Mucosa of rectum (tissue), 2 donors: ENCODE results near the gene ARHGAP42.

Source experiments
- H3K27ac ChIP-seq, 2 donors: one replicate each; pipeline ENCODE4 v1.7.0; 2013; ENCODE audit warnings: inconsistent platforms in 2 of 2, low read depth in 2 of 2, low read length in 2 of 2
- H3K27me3 ChIP-seq, 2 donors: one replicate each; pipeline ENCODE4 v1.7.0; 2013; ENCODE audit warnings: low read length in 2 of 2; ENCODE audit not compliant: control insufficient read depth in 2 of 2, insufficient read depth in 2 of 2
- H3K36me3 ChIP-seq, 2 donors: one replicate each; pipeline ENCODE4 v1.7.0; 2013; ENCODE audit warnings: low read length in 2 of 2; ENCODE audit not compliant: control insufficient read depth in 2 of 2, insufficient read depth in 2 of 2
- H3K4me1 ChIP-seq, 2 donors: one replicate each; pipeline ENCODE4 v1.7.0; 2013; ENCODE audit warnings: low read length in 2 of 2, mild to moderate bottlenecking in 1 of 2; ENCODE audit not compliant: control insufficient read depth in 2 of 2, insufficient read depth in 2 of 2
- H3K4me3 ChIP-seq, 2 donors: one replicate each; pipeline ENCODE4 v1.7.0; 2013; ENCODE audit warnings: low read length in 2 of 2
- H3K9ac ChIP-seq, 2 donors: one replicate each; pipeline ENCODE4 v1.7.0; 2013; ENCODE audit warnings: low read length in 2 of 2, low read depth in 1 of 2, mild to moderate bottlenecking in 1 of 2
- H3K9me3 ChIP-seq, 2 donors: one replicate each; pipeline ENCODE4 v1.7.0; 2013; ENCODE audit warnings: low read length in 2 of 2; ENCODE audit not compliant: control insufficient read depth in 2 of 2
- donor health status: healthy.
- donor health status: Normal muscosa, but diverticular disease.

Gene ARHGAP42

GRCh38 chr11:100788561-100789295, 101.6 kb downstream of the ARHGAP42 start:
- Histone ChIP-seq H3K27ac (no peak overlapping the region), H3K36me3 (no peaks in the 10 kb centered on the region), H3K27me3 (no peaks in the 10 kb centered on the region), H3K4me1 (peaks cover 2 to 20% of the 10 kb centered on the region in 2 donors), H3K9ac (no peak overlapping the region), H3K4me3 (no peak overlapping the region), H3K9me3 (no peaks in the 10 kb centered on the region)

DNA sequence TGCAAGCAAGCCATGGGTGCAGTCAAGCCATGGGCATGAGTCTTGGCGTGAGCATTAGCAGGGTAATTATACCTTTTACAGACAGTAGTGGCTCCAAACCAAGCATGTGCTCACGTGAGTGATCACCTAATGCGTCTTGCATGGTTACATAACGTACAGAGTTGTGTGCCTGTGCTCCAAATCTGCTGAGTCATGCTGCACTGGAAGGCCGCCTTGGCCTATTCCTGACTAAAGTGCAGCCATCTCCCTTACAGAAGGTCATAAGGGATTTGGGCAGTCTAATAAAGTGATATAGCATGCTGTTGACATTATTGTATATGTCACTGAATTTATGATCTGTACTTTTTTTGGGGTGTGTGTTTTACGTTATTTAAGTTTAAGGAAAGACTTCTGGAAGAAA, 102.4 kb downstream of the ARHGAP42 start:
- Histone ChIP-seq H3K4me1 (peaks cover 2 to 14% of the 10 kb centered on the region in 2 donors), H3K36me3 (no peaks in the 10 kb centered on the region), H3K27me3 (no peaks in the 10 kb centered on the region), H3K9ac (no peak overlapping the region), H3K4me3 (no peak overlapping the region), H3K27ac (no peak overlapping the region), H3K9me3 (no peaks in the 10 kb centered on the region)

DNA sequence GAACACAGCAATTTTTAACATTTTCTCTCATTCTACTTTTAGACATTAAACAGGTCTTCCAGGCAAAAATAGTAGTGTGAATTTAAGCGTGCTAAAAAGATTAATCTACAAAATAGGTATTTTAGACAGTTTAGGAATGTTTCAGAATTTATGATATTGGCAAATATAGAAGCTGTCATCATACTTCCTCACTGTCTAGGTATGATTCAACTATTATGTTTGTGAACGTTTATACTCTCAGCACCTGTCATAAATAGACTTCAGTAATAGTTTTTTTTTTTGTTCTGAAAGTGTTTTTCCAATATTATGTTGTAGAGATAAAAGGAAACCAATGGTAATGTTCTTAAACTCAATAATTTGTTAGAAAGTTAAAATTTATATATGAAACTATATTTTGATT, 103.0 kb downstream of the ARHGAP42 start:
- H3K4me3 ChIP-seq = no peak overlapping the region
- H3K27me3 ChIP-seq = no peaks in the 10 kb centered on the region
- no peak overlapping the region for H3K27ac ChIP-seq
- no peaks in the 10 kb centered on the region for H3K9me3 ChIP-seq
- no peak overlapping the region for H3K9ac ChIP-seq
- H3K4me1 ChIP-seq = peaks cover 2 to 9% of the 10 kb centered on the region in 2 donors
- H3K36me3 ChIP-seq = no peaks in the 10 kb centered on the region

GRCh38 chr11:100791103-100791502, 104.0 kb downstream of the ARHGAP42 start:
- Histone ChIP-seq H3K27me3 (no peaks in the 10 kb centered on the region), H3K9me3 (no peaks in the 10 kb centered on the region)

DNA sequence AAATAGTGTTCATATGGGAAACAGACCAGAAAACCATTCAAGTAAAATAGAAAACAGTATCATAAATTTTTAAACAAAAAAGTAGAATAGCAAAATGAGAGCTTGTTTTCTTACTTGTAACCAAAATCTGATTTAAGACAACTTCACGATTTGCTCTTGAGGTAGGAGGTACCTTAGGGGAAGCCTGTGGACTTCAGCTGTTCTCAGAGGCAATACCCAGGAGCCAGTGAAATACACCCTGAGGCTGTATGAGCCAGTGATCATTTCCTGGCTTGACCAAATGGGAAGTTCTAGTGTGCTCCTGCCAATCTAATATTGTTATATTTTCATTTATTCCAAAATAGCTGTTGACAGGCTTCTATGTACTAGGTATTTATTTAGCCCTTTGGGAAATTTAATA, 104.8 kb downstream of the ARHGAP42 start:
- H3K4me1 ChIP-seq = no peaks in the 10 kb centered on the region
- H3K4me3 ChIP-seq = no peak overlapping the region
- H3K27ac ChIP-seq = no peak overlapping the region
- no peak overlapping the region for H3K9ac ChIP-seq
- H3K9me3 ChIP-seq = no peaks in the 10 kb centered on the region
- H3K27me3 ChIP-seq = no peaks in the 10 kb centered on the region
- no peaks in the 10 kb centered on the region for H3K36me3 ChIP-seq

More at GRCh38 chr11:100791103-100791502, 104.0 kb downstream of the ARHGAP42 start:
- H3K9ac ChIP-seq = no peak overlapping the region
- no peak overlapping the region for H3K27ac ChIP-seq
- no peak overlapping the region for H3K4me3 ChIP-seq
- H3K36me3 ChIP-seq = no peaks in the 10 kb centered on the region
- no peaks in the 10 kb centered on the region for H3K4me1 ChIP-seq

DNA sequence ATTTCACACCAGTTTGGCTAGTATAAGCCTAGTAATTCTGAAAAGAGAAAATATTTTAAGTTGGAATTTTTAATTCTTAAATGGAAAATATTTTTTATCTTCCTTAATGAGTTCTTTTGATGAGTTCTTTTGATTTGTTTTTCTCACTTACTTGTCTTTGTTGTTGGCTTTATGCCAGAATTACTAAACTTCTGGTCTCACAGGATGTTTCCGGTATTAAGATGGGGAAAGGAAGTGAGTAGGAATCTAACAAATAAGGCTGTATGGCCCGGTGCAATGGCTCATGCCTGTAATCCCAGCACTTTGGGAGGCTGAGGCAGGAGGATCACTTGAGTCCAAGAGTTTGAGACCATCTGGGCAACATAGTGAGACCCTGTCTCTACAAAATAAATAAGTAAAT, 106.4 kb downstream of the ARHGAP42 start:
- no peaks in the 10 kb centered on the region for H3K27me3 ChIP-seq
- no peaks in the 10 kb centered on the region for H3K36me3 ChIP-seq
- no peaks in the 10 kb centered on the region for H3K9me3 ChIP-seq
- H3K9ac ChIP-seq = no peak overlapping the region
- H3K4me3 ChIP-seq = no peak overlapping the region
- no peaks in the 10 kb centered on the region for H3K4me1 ChIP-seq
- H3K27ac ChIP-seq = no peak overlapping the region

DNA sequence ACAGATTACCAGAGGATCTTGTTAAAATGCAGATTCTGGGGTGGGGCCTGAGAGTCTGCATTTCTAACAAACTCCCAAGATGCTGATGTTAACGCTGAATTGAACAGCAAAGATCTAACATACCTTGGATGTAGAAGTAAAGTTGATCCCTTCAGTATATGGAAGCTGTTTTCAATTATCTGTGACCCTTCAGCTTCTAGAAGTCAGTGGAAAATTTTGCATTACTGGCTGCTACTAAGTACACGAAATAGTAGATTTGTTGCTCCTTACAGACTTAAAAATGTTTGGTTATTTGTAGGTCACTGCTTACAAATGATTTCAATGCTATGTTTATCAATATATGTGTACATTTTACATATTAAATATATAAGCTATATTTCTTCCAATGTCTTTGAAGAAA, 107.4 kb downstream of the ARHGAP42 start:
- H3K4me3 ChIP-seq = no peak overlapping the region

GRCh38 chr11:100799445-100799844, 112.4 kb downstream of the ARHGAP42 start:
- Histone ChIP-seq H3K9me3 (no peaks in the 10 kb centered on the region), H3K27ac (no peak overlapping the region), H3K4me1 (no peaks in the 10 kb centered on the region), H3K9ac (no peak overlapping the region), H3K27me3 (no peaks in the 10 kb centered on the region), H3K4me3 (no peak overlapping the region), H3K36me3 (no peaks in the 10 kb centered on the region)

More for the DNA sequence above, 107.4 kb downstream of the ARHGAP42 start:
- Histone ChIP-seq H3K27me3 (no peaks in the 10 kb centered on the region), H3K36me3 (no peaks in the 10 kb centered on the region), H3K4me1 (no peaks in the 10 kb centered on the region), H3K9me3 (no peaks in the 10 kb centered on the region), H3K27ac (no peak overlapping the region), H3K9ac (no peak overlapping the region)

- Histone ChIP-seq H3K27me3 (no peaks in the 10 kb centered on the region), H3K36me3 (no peaks in the 10 kb centered on the region), H3K4me3 (no peak overlapping the region), H3K4me1 (no peaks in the 10 kb centered on the region), H3K27ac (no peak overlapping the region), H3K9me3 (no peaks in the 10 kb centered on the region), H3K9ac (no peak overlapping the region)
Measured at GRCh38 chr11:100800202-100800601, 113.1 kb downstream of the ARHGAP42 start.

GRCh38 chr11:100801225-100801999, 114.3 kb downstream of the ARHGAP42 start:
- H3K36me3 ChIP-seq = no peaks in the 10 kb centered on the region
- H3K9ac ChIP-seq = no peak overlapping the region

More at GRCh38 chr11:100801225-100801999, 114.3 kb downstream of the ARHGAP42 start:
- no peaks in the 10 kb centered on the region for H3K9me3 ChIP-seq
- no peak overlapping the region for H3K27ac ChIP-seq
- no peaks in the 10 kb centered on the region for H3K4me1 ChIP-seq
- H3K4me3 ChIP-seq = no peak overlapping the region
- no peaks in the 10 kb centered on the region for H3K27me3 ChIP-seq
